Measurements from ENCODE around the gene APC2.
"Not testable (repeated sequence)": the region's sequence is repeated elsewhere in the genome, so short reads cannot be mapped to it uniquely, and the experiment has no call there.

Gene APC2

DNA sequence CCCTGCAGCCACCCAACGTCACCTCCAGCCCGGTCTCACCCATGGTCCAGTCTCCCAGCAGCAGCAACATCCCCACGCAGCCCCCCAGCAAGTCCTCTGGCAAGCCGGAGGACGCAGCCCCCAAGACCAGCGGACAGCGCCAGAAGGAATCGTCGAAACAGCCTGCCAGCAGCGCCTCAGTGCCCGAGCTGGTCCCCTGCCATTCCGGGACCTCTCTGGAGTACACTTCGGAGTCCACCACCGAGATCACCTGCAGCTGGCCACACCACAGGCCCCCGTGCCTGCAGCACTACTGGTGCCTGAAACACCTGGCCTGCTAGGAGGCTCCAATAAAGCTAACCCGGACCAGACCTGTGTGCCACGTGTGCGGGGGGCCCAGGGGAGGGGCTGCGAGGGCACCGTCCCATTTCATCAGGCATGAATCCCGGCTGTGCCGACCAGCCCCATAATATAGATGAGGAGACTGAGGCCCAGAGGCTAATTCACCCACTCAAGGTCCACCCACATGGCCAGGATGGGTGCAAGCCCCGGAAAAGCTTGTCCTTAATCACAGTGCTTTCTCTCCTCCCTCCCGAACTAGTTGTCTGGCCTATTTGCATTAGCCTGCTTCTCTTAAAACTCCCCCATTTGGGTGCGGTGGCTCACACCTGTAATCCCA is 47.8 kb downstream of the APC2 start:
- DNase-seq: no peak

DNA sequence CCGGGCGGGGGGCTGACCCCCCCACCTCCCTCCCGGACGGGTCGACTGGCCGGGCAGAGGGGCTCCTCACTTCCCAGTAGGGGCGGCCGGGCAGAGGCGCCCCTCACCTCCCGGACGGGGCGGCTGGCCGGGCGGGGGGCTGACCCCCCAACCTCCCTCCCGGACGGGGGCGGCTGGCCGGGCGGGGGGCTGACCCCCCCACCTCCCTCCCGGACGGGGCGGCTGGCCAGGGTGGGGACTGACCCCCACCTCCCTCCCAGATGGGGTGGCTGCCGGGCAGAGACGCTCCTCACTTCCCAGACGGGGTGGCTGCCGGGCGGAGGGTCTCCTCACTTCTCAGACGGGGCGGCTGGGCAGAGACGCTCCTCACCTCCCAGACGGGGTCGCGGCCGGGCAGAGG is 49.3 kb downstream of the APC2 start:
- not testable (repeated sequence) for DNase-seq

DNA sequence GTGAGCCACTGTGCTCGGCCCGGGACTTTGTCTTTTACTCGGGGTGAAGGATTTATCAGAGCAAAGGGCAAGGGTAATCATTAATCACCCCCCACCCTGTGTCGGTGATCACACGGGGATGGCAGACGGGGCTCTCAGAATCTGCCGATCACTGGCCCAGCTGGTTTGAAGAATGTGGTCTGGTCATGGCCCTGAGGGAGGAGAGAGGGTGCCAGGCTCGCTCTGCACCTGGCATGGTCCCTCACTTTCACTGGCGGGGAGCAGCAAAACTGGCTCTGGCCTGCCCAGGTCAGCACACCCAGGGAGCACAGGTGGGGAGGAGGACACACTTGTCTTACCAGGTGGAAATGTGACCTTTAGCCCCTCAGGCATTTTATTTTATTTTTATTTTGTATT is 51.3 kb downstream of the APC2 start:
- DNase-seq: no peak

DNA sequence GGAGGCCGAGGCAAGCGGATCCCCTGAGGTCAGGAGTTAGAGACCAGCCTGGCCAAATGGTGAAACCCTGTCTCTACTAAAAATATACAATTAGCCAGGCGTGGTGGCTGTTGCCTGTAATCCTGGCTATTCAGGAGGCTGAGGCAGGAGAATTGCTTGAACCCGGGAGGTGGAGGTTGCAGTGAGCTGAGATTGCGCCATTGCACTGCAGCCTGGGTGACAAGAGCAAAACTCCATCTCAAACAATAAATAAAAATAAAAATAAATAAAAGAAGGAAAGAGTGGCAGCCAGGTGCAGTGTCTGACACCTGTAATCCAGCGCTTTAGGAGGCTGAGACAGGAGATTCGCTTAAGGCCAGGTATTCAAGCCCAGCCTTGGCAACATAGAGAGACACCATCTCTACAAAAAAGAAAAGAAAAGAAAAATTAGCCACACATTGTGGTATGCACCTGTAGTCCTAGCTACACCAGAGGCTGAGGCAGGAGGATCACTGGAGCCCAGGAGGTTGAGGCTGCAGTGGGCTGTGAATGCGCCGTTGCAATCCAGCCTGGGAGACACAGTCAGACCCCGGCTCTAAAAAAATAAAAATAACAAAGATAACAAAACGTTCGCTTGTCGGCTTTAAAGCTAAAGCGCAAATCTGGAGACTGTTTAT is 52.6 kb downstream of the APC2 start:
- DNase-seq: no peak

DNA sequence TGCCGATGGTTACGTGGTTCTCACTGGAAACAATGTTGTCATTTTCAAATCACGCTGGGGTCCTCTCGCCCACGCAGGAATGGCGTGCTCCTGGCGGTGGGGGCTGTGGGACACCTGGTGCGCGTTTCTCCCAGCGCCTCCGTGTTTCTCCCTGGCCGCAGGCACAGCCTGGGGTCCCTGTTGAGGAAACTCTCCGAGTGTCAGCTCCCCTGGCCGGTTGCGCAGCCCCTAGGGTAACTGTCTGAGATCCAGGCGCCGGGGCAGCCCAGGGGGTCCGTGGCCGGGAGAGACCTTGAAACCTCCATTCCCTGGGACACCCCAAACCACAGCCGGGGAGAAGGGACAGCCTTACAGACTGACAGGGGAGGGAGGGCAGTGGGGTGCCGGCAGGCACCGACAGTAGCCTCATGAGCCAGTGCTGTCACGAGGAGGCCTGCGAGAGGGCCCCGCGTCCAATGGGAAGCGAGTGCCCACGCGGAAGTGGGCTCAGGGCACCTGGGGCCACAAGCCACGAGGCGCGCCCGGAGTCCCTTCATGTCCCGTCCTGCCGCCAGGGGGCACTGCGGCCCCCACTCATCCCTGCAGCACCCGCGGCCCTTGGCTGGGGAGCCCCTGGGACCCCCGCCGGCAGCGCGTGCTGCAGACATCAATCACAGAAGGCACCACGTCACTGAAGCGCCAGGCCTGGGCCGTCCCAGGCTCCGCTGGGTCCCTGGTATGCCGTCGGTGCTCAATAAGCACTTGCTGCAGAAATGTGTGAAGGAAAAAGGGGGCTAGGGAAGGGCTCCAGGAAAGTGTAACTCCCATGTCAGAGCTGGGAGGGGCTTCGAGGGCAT is 53.4 kb downstream of the APC2 start:
- no peak for DNase-seq

DNA sequence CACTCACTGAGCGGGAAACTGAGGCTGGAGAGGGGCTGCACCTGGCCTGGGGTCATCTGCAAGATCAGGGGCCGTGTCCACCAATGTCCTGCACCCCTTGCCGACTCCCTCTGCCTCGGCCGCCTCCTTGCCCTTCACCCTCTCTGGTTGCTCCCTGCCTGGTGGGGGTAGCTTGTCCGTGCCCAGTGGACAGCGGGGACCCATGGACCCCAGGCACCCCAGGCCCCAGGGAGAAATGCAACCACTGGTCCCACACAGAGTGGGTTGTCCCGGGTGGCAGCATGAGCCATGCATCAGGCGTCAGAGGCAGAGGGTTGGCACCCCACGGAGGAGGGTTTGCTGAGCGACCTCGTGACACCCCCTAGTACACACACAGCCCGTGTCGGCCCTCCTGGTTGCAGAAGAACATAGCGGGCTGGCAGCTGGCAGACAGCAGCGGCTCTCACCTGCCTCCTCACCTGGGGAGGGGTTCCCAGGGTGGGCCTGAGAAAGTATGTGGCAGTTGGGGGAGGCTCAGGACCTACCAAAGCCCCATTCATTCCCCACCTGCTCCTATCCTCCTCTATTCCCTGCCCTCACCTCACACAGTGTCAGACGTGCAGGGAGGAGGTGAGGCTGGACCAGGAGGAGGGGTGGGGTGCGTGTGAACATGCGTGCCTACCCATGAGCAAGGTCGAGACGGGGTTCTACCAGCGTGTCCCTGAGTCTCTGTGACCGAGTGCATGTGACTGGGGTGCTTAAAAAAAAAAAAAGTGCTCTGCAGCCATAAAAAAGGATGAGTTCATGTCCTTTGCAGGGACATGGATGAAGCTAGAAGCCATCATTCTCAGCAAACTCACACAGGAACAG is 54.2 kb downstream of the APC2 start:
- no peak for DNase-seq

DNA sequence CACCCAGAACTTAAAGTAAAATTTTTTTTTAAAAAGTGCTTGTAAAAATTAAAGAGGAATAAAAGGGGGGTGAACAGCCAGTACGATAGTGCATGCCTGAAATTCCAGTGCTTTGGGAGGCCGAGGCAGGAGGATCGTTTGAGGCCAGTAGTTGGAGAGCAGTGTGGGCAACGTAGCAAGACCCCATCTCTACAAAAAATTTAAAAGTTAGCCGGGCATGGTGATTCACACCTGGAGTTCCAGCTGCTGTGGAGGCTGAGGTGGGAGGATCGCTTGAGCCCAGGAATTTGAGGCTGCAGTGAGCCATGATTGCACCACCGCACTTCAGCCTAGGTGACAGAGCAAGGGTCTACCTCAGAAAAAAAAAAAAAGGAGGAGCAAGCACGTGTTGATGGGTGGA is 55.1 kb downstream of the APC2 start:
- DNase-seq: no peak

DNA sequence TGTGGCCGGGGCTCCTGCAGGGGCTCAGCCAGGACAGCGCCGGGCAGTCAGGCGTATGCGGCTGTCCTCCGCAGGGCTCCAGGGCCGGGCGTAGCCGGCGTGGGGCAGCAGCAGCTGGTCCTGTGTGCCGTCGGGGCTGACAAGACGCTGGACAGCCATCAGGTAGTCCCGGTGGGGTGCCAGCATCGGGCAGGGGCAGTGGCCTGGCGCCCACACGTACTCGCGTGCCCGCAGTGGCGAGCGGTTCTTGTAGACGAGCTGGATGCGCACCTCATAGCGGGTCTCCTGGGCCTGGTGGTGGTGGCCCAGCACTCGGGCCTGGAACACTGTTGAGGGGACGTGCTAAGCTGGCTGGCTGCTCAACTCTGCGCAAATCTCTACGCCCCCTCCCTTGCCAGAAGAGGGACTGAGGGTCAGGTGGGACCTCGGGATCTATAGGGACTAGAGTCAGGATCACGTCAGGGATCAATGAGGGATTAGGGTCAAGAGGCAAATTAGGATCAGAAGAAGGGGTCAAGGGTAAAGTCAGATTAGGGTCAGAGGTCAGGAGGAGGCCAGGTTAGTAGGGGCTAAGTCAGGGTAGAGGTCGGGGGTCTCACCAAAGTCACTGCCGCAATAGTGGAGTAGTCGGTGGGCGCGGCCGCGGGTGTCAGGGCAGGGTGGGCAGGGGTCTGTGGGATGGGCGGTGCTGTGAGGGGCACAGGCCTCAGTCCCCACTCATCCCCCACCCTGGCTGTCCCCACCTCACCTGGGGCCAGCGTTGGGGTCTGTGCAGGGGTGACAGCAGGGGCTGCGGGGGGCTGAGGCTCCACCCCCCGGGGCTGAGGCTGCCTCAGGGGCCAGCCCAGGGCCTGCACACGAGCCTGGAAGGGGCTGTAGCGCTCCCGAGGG is 56.3 kb downstream of the APC2 start:
- DNase-seq: no peak

DNA sequence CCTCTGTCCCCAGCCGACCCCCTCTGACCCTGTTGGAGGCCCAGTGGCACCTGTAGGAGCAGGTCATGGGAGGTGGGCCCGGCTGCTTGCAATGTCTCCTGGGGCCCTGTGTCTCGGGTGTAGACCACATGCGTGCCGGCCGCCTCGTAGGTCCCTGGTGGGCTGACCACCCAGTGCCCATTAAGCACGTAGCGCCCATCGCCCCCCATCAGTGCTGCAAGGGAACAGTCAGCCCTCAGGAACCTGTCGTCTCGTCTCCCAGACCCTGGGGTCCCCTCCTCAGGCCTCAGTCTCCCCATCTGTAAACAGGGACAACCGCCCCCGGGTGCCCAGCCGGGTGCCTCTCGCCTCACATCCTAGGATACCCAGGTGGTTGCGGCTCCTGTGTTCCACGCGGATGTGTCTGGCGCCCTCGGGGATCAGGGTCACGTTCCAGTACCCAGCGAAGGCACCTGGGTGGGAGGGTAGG is 57.3 kb downstream of the APC2 start:
- no peak for DNase-seq

DNA sequence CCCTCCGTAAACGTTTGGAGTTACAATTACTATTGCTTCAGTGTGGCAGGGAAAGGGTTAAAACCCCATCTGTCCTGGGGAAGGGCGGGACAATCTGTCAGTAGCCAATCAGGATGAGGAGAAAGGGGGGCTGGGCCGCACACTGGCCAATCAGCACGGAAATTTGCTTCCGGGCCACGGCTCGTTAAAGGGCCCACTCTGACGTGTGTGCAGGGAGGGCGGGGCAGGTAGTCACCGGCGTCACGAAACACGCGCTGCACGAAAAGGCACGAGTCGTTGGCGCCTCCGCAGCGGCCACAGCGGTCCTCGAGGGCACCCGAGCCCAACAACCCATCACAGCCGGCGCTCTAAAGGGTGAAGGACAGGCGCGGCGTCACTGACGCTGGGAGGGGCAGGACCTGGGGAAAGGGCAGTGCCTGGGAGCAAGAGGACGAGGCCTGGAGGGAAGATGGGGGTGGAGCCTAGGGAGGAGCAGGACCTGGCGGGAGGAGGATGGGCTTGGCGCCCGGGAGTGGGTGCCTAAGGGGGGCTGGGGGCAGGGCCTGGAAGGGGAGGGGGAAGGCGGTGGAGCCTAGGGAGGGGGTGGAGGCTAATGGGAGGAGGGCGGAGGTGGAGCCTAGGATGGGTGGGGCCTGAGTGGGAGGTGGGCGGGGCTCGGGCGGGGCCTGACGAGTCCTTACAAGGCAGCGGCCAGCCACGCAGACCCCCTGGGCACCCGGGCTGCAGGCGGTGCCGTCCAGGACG is 58.0 kb downstream of the APC2 start:
- DNase-seq: peak; percentile 95

DNA sequence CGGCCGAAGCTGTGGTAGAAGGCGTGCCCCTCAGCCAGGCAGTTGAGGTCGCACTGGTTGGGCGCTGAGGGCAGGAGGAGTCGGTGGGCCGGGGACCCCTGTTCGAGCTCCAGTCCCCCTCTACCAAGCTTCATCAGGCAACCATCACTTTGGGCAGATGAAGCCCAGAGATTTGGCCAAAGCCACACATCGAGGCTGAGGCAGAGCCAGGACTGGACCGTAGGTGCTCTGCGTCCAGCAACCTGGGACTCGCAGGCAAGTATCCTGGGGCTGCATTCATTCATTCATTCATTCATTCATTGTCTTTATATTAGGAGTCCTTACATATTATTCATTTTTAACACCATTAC is 58.6 kb downstream of the APC2 start:
- DNase-seq: no peak

DNA sequence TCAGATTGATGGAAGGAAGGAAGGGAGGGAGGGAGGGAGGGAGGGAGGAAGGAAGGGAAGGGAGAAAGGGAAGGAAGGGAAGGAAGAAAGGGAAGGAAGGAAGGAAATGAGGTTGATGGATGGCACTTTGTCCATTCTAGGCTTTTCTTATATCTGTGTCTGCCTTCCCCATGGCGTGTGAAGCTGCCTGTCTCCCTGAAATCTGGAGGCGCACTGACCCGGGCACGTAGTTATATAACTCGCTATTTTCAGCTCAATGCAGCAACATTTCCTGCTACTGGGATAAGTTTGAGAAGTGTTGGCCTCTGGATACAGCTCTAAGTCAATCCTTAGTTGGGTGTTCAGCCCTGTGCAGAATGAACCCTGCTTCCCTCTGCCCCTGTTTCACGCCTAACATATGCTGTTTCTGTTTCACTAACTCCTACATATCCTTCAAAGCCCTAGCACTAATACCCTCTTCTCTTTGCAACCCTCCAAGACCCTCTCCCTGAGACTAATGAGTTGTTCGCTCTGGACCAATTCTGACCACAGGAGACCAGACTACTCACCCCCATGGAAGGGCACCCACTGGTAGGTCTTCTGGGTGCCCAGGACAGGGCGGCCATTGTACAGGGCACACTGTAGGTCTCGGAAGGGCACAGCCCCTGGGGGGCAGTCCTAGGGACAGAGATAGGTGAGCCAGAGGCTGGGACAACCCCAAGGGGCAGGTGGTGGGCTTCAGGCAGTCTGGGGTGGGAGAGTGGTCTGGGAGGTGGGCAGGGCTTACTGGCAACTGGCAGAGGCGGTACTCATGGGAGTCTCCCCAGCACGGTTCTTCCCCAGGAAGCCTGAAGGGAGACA is 59.9 kb downstream of the APC2 start:
- DNase-seq: no peak

DNA sequence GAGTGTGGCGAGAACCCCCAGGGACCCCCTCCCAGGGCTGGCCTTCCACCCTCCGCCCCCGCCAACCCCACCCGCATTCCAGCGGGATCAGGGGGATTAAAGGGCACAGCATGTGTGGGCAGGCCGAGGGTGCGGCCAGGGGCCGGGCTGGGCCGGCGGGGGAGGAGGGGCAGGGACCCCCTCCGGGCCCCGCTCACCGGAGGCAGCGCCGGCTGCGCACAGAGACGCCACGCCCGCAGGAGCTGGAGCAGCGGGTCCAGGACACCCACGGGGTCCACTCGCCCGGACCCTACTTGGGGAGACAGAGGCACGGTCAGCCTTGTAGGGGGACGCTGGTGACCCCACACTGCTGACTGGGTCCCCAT is 60.5 kb downstream of the APC2 start:
- no peak for DNase-seq

DNA sequence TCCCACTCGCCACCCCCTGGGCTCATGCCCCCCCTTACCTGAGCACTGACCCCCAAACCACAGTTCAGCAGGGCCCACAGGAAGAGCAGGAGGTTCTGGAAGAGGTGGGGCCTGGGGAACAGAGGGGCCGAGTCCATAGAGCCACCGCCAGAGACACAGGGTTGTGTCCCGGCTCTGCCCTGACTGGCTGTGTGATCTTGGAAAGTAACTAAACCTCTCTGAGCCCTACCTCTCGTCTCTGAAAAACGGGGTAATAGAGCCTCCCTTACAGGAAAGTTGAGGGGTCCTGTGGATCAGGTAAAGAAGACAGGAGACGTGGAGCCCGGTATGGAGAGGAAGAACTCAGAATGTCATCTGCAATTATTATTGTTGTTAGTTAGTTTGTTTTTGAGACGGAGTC is 60.9 kb downstream of the APC2 start:
- DNase-seq: no peak

DNA sequence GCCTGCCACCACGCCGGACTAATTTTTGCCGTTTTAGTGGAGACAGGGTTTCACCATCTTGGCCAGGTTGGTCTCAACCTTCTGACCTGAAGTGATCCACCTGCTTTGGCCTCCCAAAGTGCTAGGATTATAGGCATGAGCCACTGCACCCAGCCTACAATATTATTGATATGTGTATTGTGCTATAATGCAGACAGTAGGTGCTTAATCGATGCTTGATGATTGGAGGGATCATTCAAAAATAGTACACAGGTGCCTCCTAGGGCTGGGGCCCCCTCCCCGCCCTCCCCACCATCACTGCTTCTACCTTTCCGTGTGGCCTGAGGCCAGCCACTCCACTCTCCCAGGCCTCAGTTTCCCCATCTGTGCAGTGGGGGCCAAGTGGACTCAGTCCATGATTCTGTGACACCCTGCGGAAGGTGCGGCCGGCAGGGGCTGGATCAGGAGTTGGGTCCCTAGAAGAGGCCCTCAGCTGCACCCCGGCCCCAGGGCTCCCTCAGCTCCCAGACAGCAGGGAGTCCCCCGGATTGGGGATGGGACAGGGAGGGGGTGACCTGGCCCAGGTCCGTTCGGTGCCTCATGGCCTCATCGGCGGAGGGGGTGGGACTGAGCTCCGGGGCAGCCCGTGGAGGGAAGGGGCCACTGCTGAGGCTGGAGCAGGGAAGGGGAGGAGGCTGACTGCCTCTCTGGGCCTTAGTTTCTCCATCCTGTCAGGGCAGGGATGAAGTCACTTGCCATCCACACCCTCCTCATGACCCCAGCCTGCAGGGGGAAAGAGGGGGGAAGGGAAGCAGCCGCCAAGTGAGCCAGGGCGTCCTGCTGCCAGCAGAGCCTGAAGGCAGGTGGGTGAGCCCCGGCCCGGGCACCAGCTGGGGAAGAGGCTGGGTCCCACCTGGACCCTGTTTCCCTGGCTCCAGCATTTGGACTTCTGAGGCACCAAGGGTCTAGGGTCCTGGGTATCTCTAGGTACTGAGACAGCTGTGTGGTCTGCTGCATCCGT is 61.7 kb downstream of the APC2 start:
- DNase-seq: no peak

DNA sequence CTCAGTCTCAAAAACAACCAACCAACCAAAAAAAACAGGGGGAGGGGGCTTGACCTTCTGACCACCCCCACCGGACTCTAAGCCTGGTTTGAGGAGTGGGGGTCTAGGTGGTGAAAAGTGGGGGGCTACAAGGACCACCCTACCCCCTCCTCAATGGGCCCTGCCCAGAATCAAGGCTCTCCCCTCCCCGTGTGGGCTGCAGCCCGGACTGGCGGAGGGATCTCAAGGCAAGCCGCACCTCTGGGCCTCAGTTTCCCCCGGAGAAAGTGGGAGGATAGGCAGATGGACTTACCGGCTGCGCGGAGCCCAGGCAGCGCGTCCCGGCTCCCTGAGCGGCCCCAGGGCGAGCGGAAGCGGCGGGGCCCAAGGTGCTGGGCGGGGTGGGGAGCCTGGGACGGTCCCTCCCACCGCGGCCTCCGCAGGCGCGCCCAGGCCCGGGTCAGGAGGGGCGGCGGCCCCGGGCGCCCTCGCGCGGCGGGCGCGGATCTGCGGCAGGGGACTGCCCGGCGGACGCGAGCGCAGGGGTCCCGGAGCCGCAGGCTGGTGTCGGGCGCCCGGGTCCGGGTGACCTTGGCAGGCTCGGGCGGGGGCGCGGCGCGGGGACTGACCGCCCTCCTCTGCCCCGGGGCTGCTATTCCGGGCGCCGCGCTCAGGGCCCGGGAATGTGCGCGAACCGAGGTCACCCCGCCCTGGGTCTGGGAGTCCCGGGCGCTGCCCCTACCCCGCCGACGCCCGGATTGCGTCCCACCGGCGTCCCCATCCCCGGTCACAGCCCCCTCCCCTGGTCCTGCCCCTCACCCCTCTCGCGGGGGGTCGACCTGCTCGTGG is 63.0 kb downstream of the APC2 start, which contains the start of gene ADAMTSL5:
TSS of gene ADAMTSL5 (minus strand) at position 349 of the 828 bp plus-strand sequence. CDS start 2,076 bp downstream, outside the sequence.
- DNase-seq: no peak

DNA sequence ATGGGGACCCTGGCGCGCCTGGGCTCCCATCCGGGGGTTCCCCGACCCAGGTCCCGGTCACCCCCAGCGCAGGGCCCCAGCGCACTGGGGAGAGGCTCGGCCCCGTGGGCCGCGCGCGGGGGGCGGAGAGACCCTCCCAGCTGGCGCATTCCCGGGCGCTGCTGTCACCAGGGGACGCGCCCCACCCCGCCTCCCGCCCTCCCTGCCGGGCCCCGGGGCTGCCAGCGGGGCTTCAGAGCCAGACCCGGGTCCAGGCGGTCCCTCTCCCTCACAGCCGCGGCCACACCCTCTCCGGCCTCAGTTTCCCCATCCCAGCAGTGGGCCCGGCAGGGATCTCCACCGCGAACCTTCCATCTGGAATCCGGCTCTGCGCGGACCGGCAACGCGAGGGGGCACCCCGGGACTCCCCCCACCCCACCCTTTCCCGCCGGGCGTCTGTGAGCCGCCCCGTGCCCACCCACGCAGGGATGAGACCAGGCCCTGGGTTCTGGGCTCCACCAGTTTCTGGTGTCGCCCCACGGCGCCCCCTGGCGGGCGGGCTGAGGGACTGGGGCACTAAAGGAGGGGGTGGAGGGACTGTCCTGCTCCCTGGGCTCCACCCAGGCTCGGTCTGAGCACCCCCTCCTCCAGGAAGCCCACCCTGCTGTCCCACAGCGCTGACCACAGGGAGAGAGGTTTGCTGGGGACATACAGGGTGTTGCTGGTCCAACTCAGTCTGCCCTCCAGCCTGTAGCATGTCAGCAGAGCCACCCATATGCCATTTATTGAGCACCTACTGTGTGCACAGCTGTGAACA is 63.8 kb downstream of the APC2 start:
- DNase-seq: no peak

Measured in NCI-H1092 treated with DMSO at 0.1 percent for 48 hours (cell line).